Lower lobe of right lung (tissue), 2 donors: ENCODE results near the gene GPX7. TPM values are rescaled to one million over a fixed set of nuclear protein-coding genes. Genes with fewer than 3 reads are reported as not detected.

Source experiments
- ATAC-seq, 2 donors: fragments of 200-7000 bp; cut with Tn5 transposase; one replicate each; pipeline ENCODE4 v1.9.1; 2020 to 2022; ENCODE audit warnings: mild to moderate bottlenecking in 2 of 2, moderate library complexity in 2 of 2
- DNase-seq: peaks from one replicate; pipeline ENCODE4 v3.0.0-alpha.2; 2020
- H3K27ac ChIP-seq: fragments of 200-600 bp; one replicate; pipeline ENCODE4 v1.8.0; 2022
- H3K27me3 ChIP-seq: fragments of 200-600 bp; one replicate; pipeline ENCODE4 v1.8.0; 2022; ENCODE audit warnings: low read depth
- H3K36me3 ChIP-seq: fragments of 200-600 bp; one replicate; pipeline ENCODE4 v1.8.0; 2022; ENCODE audit warnings: mild to moderate bottlenecking
- H3K4me1 ChIP-seq: fragments of 200-600 bp; one replicate; pipeline ENCODE4 v1.8.0; 2022
- H3K4me3 ChIP-seq: fragments of 200-600 bp; one replicate; pipeline ENCODE4 v1.8.0; 2022; ENCODE audit warnings: mild to moderate bottlenecking
- H3K9me3 ChIP-seq: fragments of 200-600 bp; one replicate; pipeline ENCODE4 v1.8.0; 2022
- intact Hi-C: fragments of 100-400 bp; cut with DNase I; formaldehyde crosslinking; loops from one replicate; pipeline ENCODE4 v1.11.0; 2022
- total RNA-seq: library from RNA; stranded (reverse); fragmentation: NEBNext Ultra II Directional; extraction: Animal tissue kit (Norgen Biotek cat#: 25700); gene quantifications from one replicate; pipeline ENCODE4 v1.2.1, GENCODE V29; 2021
- TF ChIP-seq, protein P1 (sequence below): fragments of 200-600 bp; IDR thresholded peaks from one replicate; pipeline ENCODE4 v1.8.0; 2022; ENCODE audit warnings: antibody characterized with exemption, mild to moderate bottlenecking
- donor health status: DM: no; HTN: yes; CAD: no; lungs with severe emphysema.

Gene GPX7
- total RNA-seq, 1 donor from 2014 or later, result 4.3 TPM

DNA sequence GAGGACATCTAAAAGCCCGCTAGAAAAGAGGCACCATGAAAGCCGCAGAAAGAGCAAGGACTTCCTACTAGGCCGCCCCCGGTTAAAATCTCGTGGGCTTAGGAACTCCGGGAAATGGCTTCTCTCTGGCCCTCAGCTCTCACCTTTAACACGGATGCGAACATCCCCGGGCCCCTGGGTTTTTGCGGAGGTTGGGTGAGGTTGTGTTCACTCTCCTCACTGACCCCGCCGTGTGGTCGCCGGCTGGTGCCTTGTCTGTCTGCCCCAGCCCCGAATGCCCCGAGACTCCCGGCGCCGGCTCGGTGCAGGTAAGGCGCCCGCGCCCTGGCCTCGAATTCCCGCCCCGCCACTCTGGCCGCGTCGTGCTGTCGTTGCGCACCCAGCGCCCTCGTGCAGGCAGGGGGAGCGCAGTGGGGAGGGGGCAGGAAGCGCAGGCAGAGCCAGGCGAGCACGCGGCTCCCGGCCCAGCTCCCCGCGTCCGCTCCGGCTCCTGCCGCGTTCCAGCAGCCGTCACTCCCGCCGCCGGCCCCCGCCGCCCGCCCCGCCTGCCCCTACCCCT lies 30.6 kb downstream of the GPX7 start, which contains the start of gene SHISAL2A:
SHISAL2A (plus strand) TSS at position 437 of the 559 bp plus-strand sequence. CDS start 326 bp downstream, outside the sequence.
- peak; percentile 68 for DNase-seq
- TF ChIP-seq, protein P1, sequence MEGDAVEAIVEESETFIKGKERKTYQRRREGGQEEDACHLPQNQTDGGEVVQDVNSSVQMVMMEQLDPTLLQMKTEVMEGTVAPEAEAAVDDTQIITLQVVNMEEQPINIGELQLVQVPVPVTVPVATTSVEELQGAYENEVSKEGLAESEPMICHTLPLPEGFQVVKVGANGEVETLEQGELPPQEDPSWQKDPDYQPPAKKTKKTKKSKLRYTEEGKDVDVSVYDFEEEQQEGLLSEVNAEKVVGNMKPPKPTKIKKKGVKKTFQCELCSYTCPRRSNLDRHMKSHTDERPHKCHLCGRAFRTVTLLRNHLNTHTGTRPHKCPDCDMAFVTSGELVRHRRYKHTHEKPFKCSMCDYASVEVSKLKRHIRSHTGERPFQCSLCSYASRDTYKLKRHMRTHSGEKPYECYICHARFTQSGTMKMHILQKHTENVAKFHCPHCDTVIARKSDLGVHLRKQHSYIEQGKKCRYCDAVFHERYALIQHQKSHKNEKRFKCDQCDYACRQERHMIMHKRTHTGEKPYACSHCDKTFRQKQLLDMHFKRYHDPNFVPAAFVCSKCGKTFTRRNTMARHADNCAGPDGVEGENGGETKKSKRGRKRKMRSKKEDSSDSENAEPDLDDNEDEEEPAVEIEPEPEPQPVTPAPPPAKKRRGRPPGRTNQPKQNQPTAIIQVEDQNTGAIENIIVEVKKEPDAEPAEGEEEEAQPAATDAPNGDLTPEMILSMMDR, result no peak
- peaks cover 28% of the 10 kb centered on the region for H3K27me3 ChIP-seq
- H3K27ac ChIP-seq, result peak within 1 kb of the TSS; percentile 67
- no peaks in the 10 kb centered on the region for H3K36me3 ChIP-seq
- no peaks in the 10 kb centered on the region for H3K9me3 ChIP-seq
- peak within 1 kb of the TSS; percentile 49 for H3K4me3 ChIP-seq
- peak; percentile 69 to 76 for ATAC-seq
- H3K4me1 ChIP-seq, result peaks cover 18% of the 10 kb centered on the region
- intact Hi-C loops, result no loop called here

DNA sequence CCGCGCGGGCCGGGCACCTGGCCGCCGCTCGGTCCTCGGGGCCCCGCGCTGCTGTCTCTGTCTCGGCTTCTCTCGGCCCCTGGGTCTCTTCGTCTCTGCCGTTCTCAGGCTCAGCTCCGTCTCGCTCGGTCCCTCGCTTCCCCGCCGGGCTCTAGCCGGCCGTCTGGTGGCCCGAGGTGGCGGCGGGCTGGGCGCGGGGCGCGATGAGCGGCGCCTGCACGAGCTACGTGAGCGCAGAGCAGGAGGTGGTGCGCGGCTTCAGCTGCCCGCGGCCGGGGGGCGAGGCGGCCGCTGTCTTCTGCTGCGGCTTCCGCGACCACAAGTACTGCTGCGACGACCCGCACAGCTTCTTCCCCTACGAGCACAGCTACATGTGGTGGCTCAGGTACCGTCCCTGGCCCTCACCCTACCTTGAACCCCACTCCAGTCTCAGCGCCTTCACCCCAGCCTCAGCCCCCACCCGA lies 31.2 kb downstream of the GPX7 start:
- intact Hi-C loops, result no loop called here
- peak; percentile 53 for DNase-seq
- TF ChIP-seq, protein P1, result no peak
- Histone ChIP-seq H3K36me3 (no peaks in the 10 kb centered on the region), H3K4me1 (peaks cover 18% of the 10 kb centered on the region), H3K27me3 (peaks cover 28% of the 10 kb centered on the region), H3K9me3 (no peaks in the 10 kb centered on the region), H3K27ac (peak overlapping the region; percentile 67), H3K4me3 (peak overlapping the region; percentile 49)
- peak; percentile 16 to 49 for ATAC-seq

DNA sequence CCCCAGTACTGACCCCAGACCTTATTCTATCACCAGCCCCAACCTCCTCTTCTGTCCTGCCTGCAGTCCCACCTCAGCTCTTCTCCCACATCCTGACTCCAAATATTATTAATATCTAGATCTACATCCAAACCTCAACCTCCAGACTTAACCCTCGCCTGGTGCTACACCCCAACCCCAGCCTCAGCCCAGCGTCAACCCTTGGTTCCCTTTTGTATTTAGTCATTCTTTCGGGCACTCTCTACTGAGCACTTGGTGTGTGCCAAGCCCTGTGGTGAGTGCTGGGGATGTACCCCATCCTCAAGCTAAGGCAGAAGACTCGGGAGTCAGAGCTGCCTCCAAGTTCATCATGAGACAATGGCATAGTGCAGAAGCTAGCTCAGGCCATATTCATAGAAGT lies 31.9 kb downstream of the GPX7 start:
- H3K27ac ChIP-seq, result no peak overlapping the region
- ATAC-seq, result no peak
- no peak overlapping the region for H3K4me3 ChIP-seq
- peaks cover 18% of the 10 kb centered on the region for H3K4me1 ChIP-seq
- H3K36me3 ChIP-seq, result no peaks in the 10 kb centered on the region
- intact Hi-C loops, result no loop called here
- DNase-seq, result no peak
- peaks cover 28% of the 10 kb centered on the region for H3K27me3 ChIP-seq
- H3K9me3 ChIP-seq, result no peaks in the 10 kb centered on the region
- TF ChIP-seq, protein P1, result no peak

DNA sequence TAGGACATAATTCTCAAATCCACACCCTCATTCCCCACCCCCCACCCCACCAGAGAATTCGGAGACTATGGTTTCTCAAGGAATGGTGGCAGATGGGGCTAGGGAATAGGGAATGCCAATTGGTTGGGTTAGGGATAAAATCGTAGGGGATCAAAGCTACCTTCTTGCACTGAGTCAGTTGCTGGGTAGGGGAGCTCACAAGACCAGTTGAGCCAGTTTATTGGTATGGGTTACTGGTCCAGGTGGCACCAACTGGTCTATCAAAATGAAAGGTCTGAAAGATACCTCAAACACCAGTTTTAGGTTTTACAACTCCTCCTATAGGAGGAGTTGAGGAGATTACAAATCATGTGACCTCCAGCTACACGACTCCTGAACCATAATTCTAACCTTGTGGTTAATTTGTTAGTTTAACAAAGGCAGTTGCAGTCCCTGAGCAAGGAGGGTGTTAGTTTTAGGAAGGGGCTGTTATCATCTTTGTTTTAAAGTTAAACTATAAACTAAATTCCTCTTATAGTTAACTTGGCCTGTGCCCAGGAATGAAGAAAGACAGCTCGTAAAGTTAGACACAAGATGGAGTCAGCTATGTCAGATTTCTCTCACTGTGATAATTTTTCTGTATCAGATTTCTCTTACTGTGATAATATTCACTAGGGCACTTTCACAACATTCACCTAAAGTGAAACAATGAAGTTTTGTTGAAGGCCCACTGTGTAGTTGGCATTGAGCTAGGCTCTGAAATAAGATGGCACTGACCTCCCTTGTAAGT lies 33.3 kb downstream of the GPX7 start:
- Histone ChIP-seq H3K27ac (no peak overlapping the region), H3K4me3 (no peak overlapping the region), H3K9me3 (no peaks in the 10 kb centered on the region), H3K4me1 (peaks cover 18% of the 10 kb centered on the region), H3K36me3 (no peaks in the 10 kb centered on the region), H3K27me3 (peaks cover 28% of the 10 kb centered on the region)
- TF ChIP-seq, protein P1, result no peak
- intact Hi-C loops, result no loop called here
- ATAC-seq (no peak), DNase-seq (no peak)

DNA sequence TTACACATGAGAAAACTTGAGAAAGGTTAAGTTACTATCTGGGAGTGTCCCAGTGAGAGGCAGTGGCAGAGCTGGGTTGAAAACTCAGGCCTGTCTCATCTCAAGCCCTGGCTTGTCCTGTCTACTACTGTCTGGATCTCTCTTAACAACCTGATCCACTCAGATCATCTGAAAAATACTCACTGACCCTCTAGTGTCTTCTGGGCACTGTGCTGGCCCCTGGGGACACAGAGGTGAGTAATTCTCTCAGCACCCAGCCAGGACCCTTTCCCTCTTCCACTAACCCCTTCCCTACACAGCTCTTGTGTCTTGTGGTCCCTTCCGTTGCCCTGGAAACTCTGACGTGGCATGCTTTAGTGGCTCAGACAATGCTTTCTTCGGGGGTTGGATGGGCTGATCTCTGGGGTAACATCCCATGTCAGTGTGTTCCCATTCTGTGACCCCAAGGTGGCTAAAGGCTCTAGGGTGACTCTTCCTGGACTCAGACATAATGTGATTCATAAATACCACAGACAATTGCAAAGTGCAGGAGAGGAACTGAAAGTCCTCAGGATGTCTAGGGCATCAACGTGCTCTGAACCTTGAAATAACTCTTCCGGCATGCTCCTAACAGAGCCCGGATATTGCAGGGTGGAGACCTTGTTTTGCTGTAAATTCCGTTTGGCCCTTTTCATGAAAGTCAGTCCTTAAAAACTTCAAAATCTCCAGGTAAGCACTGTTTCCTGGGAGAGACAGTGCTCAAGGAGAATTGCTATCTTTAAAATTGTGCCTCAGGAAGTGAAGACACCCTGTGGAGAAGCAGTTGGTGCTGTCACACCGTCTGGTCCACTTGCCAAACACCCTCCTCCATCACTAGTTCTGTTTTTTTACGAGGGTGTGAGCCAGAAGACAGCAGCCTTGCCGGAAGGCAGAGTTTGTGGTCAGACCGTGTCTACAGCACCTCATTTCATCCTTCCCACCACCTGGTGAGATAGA lies 34.8 kb downstream of the GPX7 start:
- Histone ChIP-seq H3K9me3 (no peaks in the 10 kb centered on the region), H3K4me1 (peaks cover 13% of the 10 kb centered on the region), H3K27me3 (peaks cover 25% of the 10 kb centered on the region), H3K4me3 (no peak overlapping the region), H3K36me3 (no peaks in the 10 kb centered on the region), H3K27ac (peak overlapping the region; percentile 63)
- intact Hi-C loops, result no loop called here
- TF ChIP-seq, protein P1, result no peak
- ATAC-seq (peak; percentile 60 to 68), DNase-seq (peak; percentile 65)
